ENCODE measurements around the gene CWF19L2. TPM values are rescaled to one million over a fixed set of nuclear protein-coding genes. Genes with fewer than 3 reads are reported as not detected.

The CWF19L2 gene
- total RNA-seq, 1 donor: 10.9 TPM

DNA sequence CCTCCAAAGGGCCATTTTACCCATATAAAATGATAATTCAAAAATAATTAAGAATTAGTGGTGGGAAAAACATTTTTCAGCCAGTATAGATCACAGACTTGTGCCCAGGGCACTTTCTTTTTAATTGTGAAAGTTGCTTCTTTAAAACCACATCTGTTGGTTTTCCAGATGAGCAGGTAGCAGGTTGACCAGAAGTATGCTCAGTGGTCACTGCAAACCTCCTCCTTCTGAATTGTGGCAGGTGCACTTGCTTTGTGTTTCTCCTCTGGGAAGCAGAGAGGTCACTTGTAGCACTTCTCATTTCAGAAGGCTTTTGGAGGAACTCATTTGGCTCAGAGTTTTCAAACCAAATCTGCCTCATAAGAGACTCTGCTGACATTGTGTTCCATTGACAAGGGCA, 24.6 kb upstream of the CWF19L2 start:
- no peaks in the 10 kb centered on the region for H3K4me1 ChIP-seq (ENCODE audit: insufficient read depth, low read length)
- no peak overlapping the region for H3K4me2 ChIP-seq (ENCODE audit: insufficient read depth, low read length)
- no peak overlapping the region for H2AFZ ChIP-seq (ENCODE audit: low read length)
- H3K4me3 ChIP-seq (ENCODE audit: insufficient read depth, low read length): no peak overlapping the region
- H4K20me1 ChIP-seq (ENCODE audit: insufficient read depth, low read length): no peaks in the 10 kb centered on the region
- H3K36me3 ChIP-seq (ENCODE audit: insufficient read depth, low read length): no peaks in the 10 kb centered on the region
- no peaks in the 10 kb centered on the region for H3K27me3 ChIP-seq (ENCODE audit: insufficient read depth, low read length)
- DNase-seq (ENCODE audit: insufficient read length, low spot score, missing footprints): no peak
- no peak overlapping the region for H3K27ac ChIP-seq (ENCODE audit: low read depth, low read length)
- H3K9me3 ChIP-seq (ENCODE audit: low read depth, low read length): no peaks in the 10 kb centered on the region
- H3K79me2 ChIP-seq (ENCODE audit: insufficient read depth, low read length): no peaks in the 10 kb centered on the region
- TF ChIP-seq, protein P1, sequence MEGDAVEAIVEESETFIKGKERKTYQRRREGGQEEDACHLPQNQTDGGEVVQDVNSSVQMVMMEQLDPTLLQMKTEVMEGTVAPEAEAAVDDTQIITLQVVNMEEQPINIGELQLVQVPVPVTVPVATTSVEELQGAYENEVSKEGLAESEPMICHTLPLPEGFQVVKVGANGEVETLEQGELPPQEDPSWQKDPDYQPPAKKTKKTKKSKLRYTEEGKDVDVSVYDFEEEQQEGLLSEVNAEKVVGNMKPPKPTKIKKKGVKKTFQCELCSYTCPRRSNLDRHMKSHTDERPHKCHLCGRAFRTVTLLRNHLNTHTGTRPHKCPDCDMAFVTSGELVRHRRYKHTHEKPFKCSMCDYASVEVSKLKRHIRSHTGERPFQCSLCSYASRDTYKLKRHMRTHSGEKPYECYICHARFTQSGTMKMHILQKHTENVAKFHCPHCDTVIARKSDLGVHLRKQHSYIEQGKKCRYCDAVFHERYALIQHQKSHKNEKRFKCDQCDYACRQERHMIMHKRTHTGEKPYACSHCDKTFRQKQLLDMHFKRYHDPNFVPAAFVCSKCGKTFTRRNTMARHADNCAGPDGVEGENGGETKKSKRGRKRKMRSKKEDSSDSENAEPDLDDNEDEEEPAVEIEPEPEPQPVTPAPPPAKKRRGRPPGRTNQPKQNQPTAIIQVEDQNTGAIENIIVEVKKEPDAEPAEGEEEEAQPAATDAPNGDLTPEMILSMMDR (IDR thresholded peaks at IDR 0.05; ENCODE audit: extremely low read depth, low read depth, low read length): no peak

- no peaks in the 10 kb centered on the region for H4K20me1 ChIP-seq (ENCODE audit: insufficient read depth, low read length)
- no peak overlapping the region for H2AFZ ChIP-seq (ENCODE audit: low read length)
- no peak overlapping the region for H3K27ac ChIP-seq (ENCODE audit: low read depth, low read length)
- H3K4me2 ChIP-seq (ENCODE audit: insufficient read depth, low read length): no peak overlapping the region
- H3K36me3 ChIP-seq (ENCODE audit: insufficient read depth, low read length): no peaks in the 10 kb centered on the region
- H3K79me2 ChIP-seq (ENCODE audit: insufficient read depth, low read length): no peaks in the 10 kb centered on the region
- no peak for DNase-seq (ENCODE audit: insufficient read length, low spot score, missing footprints)
- H3K9me3 ChIP-seq (ENCODE audit: low read depth, low read length): no peaks in the 10 kb centered on the region
- H3K27me3 ChIP-seq (ENCODE audit: insufficient read depth, low read length): no peaks in the 10 kb centered on the region
- no peak overlapping the region for H3K4me3 ChIP-seq (ENCODE audit: insufficient read depth, low read length)
- TF ChIP-seq, protein P1 (IDR thresholded peaks at IDR 0.05; ENCODE audit: extremely low read depth, low read depth, low read length): no peak
- H3K4me1 ChIP-seq (ENCODE audit: insufficient read depth, low read length): no peaks in the 10 kb centered on the region
Measured at GRCh38 chr11:107478922-107479321, 21.3 kb upstream of the CWF19L2 start.

DNA sequence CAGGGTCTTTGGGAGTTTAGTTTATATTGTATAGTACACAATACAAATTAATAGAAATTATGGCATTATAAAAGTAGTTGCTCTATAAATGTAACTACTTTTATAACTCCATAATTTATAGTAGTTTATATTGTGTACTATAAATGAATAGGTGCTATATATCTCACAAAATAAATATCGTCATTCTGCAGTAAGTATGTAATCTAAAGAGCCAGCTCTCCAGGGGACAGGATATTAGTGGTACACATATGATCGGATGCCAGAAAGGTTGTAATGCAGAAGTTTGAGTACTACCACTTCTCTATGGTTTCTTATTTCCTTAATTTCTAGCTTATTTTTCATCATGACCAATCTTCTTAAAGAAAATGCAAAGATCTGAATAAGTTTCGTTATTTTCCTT, 20.2 kb upstream of the CWF19L2 start:
- TF ChIP-seq, protein P1 (IDR thresholded peaks at IDR 0.05; ENCODE audit: extremely low read depth, low read depth, low read length): no peak
- no peaks in the 10 kb centered on the region for H3K9me3 ChIP-seq (ENCODE audit: low read depth, low read length)
- no peak overlapping the region for H2AFZ ChIP-seq (ENCODE audit: low read length)
- H3K4me1 ChIP-seq (ENCODE audit: insufficient read depth, low read length): no peaks in the 10 kb centered on the region
- no peak overlapping the region for H3K4me2 ChIP-seq (ENCODE audit: insufficient read depth, low read length)
- H3K36me3 ChIP-seq (ENCODE audit: insufficient read depth, low read length): no peaks in the 10 kb centered on the region
- no peak overlapping the region for H3K4me3 ChIP-seq (ENCODE audit: insufficient read depth, low read length)
- H3K27me3 ChIP-seq (ENCODE audit: insufficient read depth, low read length): no peaks in the 10 kb centered on the region
- H3K79me2 ChIP-seq (ENCODE audit: insufficient read depth, low read length): no peaks in the 10 kb centered on the region
- DNase-seq (ENCODE audit: insufficient read length, low spot score, missing footprints): no peak
- H4K20me1 ChIP-seq (ENCODE audit: insufficient read depth, low read length): no peaks in the 10 kb centered on the region
- no peak overlapping the region for H3K27ac ChIP-seq (ENCODE audit: low read depth, low read length)

DNA sequence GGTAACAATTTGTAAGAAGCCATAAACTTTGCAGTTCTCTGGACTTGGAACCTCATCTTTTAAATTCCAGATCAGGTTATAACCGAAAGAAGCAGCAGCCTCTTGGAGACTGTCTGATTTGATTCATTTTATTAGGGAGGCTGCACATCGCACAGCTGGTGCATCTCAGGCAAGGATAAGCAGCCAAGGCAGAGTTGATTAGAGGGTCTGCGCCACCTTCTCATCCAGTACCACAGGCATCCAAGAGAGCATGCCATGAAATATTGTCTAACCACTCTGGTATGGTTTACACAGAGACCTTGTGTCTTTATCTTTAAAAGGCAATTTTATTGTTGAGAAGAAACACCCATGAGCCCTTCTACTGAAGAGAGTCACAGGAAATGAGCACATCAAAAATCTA, 16.2 kb upstream of the CWF19L2 start:
- H3K79me2 ChIP-seq (ENCODE audit: insufficient read depth, low read length): no peaks in the 10 kb centered on the region
- H3K4me3 ChIP-seq (ENCODE audit: insufficient read depth, low read length): no peak overlapping the region
- H3K4me1 ChIP-seq (ENCODE audit: insufficient read depth, low read length): no peaks in the 10 kb centered on the region
- no peak overlapping the region for H3K27ac ChIP-seq (ENCODE audit: low read depth, low read length)
- no peaks in the 10 kb centered on the region for H3K27me3 ChIP-seq (ENCODE audit: insufficient read depth, low read length)
- TF ChIP-seq, protein P1 (IDR thresholded peaks at IDR 0.05; ENCODE audit: extremely low read depth, low read depth, low read length): no peak
- no peaks in the 10 kb centered on the region for H3K9me3 ChIP-seq (ENCODE audit: low read depth, low read length)
- no peak for DNase-seq (ENCODE audit: insufficient read length, low spot score, missing footprints)
- no peak overlapping the region for H2AFZ ChIP-seq (ENCODE audit: low read length)
- no peak overlapping the region for H3K4me2 ChIP-seq (ENCODE audit: insufficient read depth, low read length)
- no peaks in the 10 kb centered on the region for H3K36me3 ChIP-seq (ENCODE audit: insufficient read depth, low read length)
- no peaks in the 10 kb centered on the region for H4K20me1 ChIP-seq (ENCODE audit: insufficient read depth, low read length)
